HepG2 (cell line): ENCODE results near the gene ZMPSTE24. TPM values are rescaled to one million over a fixed set of nuclear protein-coding genes. Genes with fewer than 3 reads are reported as not detected.

Source experiments
- HOXA3 ChIP-seq: sonication (generic); formaldehyde crosslinking; IDR thresholded peaks from 2 replicates; pipeline ENCODE4 v1.5.0; 2020; ENCODE audit warnings: missing genetic modification reagents
- IKZF1 ChIP-seq: fragments of 450-650 bp; IDR thresholded peaks from 2 replicates; pipeline ENCODE4 v1.7.1; 2016
- IKZF4 ChIP-seq: sonication (generic); formaldehyde crosslinking; IDR thresholded peaks from 2 replicates; pipeline ENCODE4 v1.5.1; 2020; ENCODE audit warnings: borderline replicate concordance, mild to moderate bottlenecking, low read depth, missing genetic modification reagents; ENCODE audit errors: not compliant biosample characterization
- NONO ChIP-seq, 2 experiments: fragments of 450-650 bp in 1 of 2; sonication (generic) in 1 of 2; formaldehyde crosslinking in 1 of 2; IDR thresholded peaks in 1 of 2; conservative IDR thresholded peaks in 1 of 2; 2 replicates each; pipeline versions ENCODE4 v1.6.1 to v1.8.0; 2017 to 2022; ENCODE audit warnings: mild to moderate bottlenecking in 1 of 2, missing genetic modification reagents in 1 of 2, moderate library complexity in 1 of 2
- POLR2AphosphoS5 ChIP-seq: IDR thresholded peaks from 2 replicates; pipeline ENCODE4 v1.6.1; 2012; ENCODE audit warnings: low read depth, low read length
- PRMT3 ChIP-seq: sonication (generic); formaldehyde crosslinking; IDR thresholded peaks from 2 replicates; pipeline ENCODE4 v1.8.1; 2022; ENCODE audit warnings: low read depth, mild to moderate bottlenecking, moderate library complexity, missing genetic modification reagents, borderline replicate concordance
- RBM22 ChIP-seq: fragments of 200-400 bp; formaldehyde crosslinking; optimal IDR thresholded peaks from 2 replicates; pipeline ENCODE3; 2017; ENCODE audit warnings: mild to moderate bottlenecking, low read length, moderate library complexity
- RXRB ChIP-seq: IDR thresholded peaks from 2 replicates; pipeline ENCODE4 v1.6.1; 2016; ENCODE audit warnings: borderline replicate concordance, missing genetic modification reagents, missing compliant biosample characterization
- SOX6 ChIP-seq, 2 experiments: fragments of 450-650 bp in 1 of 2; sonication (generic) in 1 of 2; formaldehyde crosslinking in 1 of 2; IDR thresholded peaks; 2 replicates each; pipeline versions ENCODE4 v1.4.0 to v1.6.1; 2017 to 2020; ENCODE audit warnings: antibody characterized with exemption in 1 of 2, mild to moderate bottlenecking in 1 of 2, missing genetic modification reagents in 1 of 2
- ZNF605 ChIP-seq: sonication (generic); formaldehyde crosslinking; IDR thresholded peaks from 2 replicates; pipeline ENCODE4 v1.8.0; 2022; ENCODE audit warnings: mild to moderate bottlenecking, missing genetic modification reagents
- ZNF607 ChIP-seq: sonication (generic); formaldehyde crosslinking; IDR thresholded peaks from 2 replicates; pipeline ENCODE4 v1.5.1; 2020; ENCODE audit warnings: missing genetic modification reagents, mild to moderate bottlenecking, borderline replicate concordance
- ZNF652 ChIP-seq: IDR thresholded peaks from 2 replicates; pipeline ENCODE4 v1.6.1; 2016; ENCODE audit warnings: low read depth, borderline replicate concordance
- ZNF670 ChIP-seq: sonication (generic); formaldehyde crosslinking; IDR thresholded peaks from 2 replicates; pipeline ENCODE4 v1.8.0; 2022; ENCODE audit warnings: mild to moderate bottlenecking, missing genetic modification reagents, borderline replicate concordance
- ZNF788 ChIP-seq: sonication (generic); formaldehyde crosslinking; IDR thresholded peaks from 2 replicates; pipeline ENCODE4 v1.5.0; 2020; ENCODE audit warnings: mild to moderate bottlenecking, missing genetic modification reagents, borderline replicate concordance
- polyA plus RNA-seq, 8 experiments: library from polyadenylated mRNA; depleted of rRNA in 3 of 8; stranded (reverse) in 7 of 8; unstranded in 1 of 8; fragments of >200 nt; fragmentation: Illumina TruSeq in 4 of 8; extraction: Trizol in 4 of 8; gene quantifications; 2 replicates each; pipeline versions ENCODE4 v1.2.1 to v1.2.3, GENCODE V29; 2011 to 2016; ENCODE audit warnings: low read depth in 4 of 8, missing spikeins in 1 of 8, mixed read lengths in 1 of 8; ENCODE audit not compliant: insufficient read depth in 1 of 8
- total RNA-seq, 5 experiments: library from RNA; depleted of rRNA; stranded (reverse); fragments of >200 nt; fragmentation: Illumina TruSeq; extraction: Trizol; gene quantifications; 2 replicates each; pipeline ENCODE4 v1.2.3, GENCODE V29; 2016; ENCODE audit warnings: low read depth in 1 of 5
- TF ChIP-seq, protein P1 (sequence below): sonication (generic); formaldehyde crosslinking; IDR thresholded peaks from 2 replicates; pipeline ENCODE4 v1.5.1; 2020; ENCODE audit warnings: mild to moderate bottlenecking, missing genetic modification reagents, borderline replicate concordance
- TF ChIP-seq, protein P2 (sequence below): sonication (generic); formaldehyde crosslinking; IDR thresholded peaks from 2 replicates; pipeline ENCODE4 v1.4.0; 2020; ENCODE audit warnings: missing genetic modification reagents
- TF ChIP-seq, protein P3 (sequence below), 2 experiments: IDR thresholded peaks; 2 replicates each; pipeline ENCODE4 v1.6.1; 2011 to 2012; ENCODE audit warnings: low read length in 2 of 2, borderline replicate concordance in 1 of 2, low read depth in 1 of 2, mild to moderate bottlenecking in 1 of 2, moderate library complexity in 1 of 2
- TF ChIP-seq, protein P4 (sequence below): sonication (generic); formaldehyde crosslinking; conservative IDR thresholded peaks from 2 replicates; pipeline ENCODE4 v1.4.0; 2020; ENCODE audit warnings: missing genetic modification reagents

Gene ZMPSTE24
- total and polyA plus RNA-seq, 2 of the 13 experiments (the other 11 are each of a cell fraction or from before 2014, with no cell fraction given): 13.6 to 60.2 TPM

DNA sequence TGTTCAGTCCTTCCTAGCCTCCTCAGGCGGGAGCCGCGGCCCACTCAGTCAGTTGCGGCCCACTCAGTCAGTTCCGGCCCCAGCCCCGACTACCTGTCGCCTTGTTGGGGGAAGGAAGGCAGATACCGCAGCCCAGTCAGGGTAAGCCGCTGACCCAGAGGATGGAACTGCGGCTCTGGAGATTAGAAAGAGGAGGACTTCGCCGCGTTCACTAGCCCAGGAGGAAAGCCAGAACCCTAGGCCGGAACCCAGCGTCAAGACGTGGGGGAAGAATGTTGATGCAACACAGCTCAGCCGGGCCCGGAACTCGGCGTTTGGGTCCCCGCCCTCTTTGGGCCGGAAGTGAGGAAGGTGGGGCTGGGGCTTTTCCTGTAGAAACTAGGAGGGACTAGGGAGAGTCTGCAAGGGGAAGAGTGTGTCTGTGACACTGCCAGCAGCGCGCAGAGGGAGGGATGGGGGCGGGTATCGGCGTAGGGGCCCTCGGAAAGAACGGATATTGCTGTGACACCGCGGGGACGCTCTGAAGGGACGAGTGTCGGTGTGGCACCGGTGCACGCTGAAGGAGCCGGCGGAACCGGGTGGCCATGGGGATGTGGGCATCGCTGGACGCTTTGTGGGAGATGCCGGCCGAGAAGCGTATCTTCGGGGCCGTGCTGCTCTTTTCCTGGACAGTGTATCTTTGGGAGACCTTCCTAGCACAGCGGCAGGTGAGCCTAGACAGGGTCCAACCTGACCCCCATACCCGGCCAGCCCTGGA lies at the start of gene ZMPSTE24 (continued):
- TF ChIP-seq IKZF4: peak; percentile 83
- no peak for TF ChIP-seq NONO (IDR thresholded peaks at IDR 0.05)
- TF ChIP-seq NONO (CRISPR knock-in tag; conservative IDR thresholded peaks at IDR 0.05): peak; percentile 93
- peak; percentile 61 for TF ChIP-seq ZNF652
- TF ChIP-seq, protein P1, sequence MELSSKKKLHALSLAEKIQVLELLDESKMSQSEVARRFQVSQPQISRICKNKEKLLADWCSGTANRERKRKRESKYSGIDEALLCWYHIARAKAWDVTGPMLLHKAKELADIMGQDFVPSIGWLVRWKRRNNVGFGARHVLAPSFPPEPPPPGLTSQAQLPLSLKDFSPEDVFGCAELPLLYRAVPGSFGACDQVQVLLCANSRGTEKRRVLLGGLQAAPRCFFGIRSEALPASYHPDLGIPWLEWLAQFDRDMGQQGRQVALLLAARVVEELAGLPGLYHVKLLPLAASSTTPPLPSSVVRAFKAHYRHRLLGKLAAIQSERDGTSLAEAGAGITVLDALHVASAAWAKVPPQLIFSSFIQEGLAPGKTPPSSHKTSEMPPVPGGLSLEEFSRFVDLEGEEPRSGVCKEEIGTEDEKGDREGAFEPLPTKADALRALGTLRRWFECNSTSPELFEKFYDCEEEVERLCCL (CRISPR knock-in tag): peak; percentile 86
- no peak for TF ChIP-seq PRMT3 (CRISPR knock-in tag)
- TF ChIP-seq ZNF788: peak; percentile 88; the same call in 1 of the 2 replicates
- peak; percentile 98 for TF ChIP-seq ZNF670 (CRISPR knock-in tag)
- peak; percentile 38 for TF ChIP-seq ZNF605 (CRISPR knock-in tag)
- TF ChIP-seq, protein P2, sequence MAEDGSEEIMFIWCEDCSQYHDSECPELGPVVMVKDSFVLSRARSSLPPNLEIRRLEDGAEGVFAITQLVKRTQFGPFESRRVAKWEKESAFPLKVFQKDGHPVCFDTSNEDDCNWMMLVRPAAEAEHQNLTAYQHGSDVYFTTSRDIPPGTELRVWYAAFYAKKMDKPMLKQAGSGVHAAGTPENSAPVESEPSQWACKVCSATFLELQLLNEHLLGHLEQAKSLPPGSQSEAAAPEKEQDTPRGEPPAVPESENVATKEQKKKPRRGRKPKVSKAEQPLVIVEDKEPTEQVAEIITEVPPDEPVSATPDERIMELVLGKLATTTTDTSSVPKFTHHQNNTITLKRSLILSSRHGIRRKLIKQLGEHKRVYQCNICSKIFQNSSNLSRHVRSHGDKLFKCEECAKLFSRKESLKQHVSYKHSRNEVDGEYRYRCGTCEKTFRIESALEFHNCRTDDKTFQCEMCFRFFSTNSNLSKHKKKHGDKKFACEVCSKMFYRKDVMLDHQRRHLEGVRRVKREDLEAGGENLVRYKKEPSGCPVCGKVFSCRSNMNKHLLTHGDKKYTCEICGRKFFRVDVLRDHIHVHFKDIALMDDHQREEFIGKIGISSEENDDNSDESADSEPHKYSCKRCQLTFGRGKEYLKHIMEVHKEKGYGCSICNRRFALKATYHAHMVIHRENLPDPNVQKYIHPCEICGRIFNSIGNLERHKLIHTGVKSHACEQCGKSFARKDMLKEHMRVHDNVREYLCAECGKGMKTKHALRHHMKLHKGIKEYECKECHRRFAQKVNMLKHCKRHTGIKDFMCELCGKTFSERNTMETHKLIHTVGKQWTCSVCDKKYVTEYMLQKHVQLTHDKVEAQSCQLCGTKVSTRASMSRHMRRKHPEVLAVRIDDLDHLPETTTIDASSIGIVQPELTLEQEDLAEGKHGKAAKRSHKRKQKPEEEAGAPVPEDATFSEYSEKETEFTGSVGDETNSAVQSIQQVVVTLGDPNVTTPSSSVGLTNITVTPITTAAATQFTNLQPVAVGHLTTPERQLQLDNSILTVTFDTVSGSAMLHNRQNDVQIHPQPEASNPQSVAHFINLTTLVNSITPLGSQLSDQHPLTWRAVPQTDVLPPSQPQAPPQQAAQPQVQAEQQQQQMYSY: no peak
- TF ChIP-seq POLR2AphosphoS5: peak; percentile 82
- TF ChIP-seq HOXA3 (CRISPR knock-in tag): peak; percentile 94
- TF ChIP-seq RXRB (CRISPR knock-in tag): peak; percentile 68
- TF ChIP-seq, protein P3, sequence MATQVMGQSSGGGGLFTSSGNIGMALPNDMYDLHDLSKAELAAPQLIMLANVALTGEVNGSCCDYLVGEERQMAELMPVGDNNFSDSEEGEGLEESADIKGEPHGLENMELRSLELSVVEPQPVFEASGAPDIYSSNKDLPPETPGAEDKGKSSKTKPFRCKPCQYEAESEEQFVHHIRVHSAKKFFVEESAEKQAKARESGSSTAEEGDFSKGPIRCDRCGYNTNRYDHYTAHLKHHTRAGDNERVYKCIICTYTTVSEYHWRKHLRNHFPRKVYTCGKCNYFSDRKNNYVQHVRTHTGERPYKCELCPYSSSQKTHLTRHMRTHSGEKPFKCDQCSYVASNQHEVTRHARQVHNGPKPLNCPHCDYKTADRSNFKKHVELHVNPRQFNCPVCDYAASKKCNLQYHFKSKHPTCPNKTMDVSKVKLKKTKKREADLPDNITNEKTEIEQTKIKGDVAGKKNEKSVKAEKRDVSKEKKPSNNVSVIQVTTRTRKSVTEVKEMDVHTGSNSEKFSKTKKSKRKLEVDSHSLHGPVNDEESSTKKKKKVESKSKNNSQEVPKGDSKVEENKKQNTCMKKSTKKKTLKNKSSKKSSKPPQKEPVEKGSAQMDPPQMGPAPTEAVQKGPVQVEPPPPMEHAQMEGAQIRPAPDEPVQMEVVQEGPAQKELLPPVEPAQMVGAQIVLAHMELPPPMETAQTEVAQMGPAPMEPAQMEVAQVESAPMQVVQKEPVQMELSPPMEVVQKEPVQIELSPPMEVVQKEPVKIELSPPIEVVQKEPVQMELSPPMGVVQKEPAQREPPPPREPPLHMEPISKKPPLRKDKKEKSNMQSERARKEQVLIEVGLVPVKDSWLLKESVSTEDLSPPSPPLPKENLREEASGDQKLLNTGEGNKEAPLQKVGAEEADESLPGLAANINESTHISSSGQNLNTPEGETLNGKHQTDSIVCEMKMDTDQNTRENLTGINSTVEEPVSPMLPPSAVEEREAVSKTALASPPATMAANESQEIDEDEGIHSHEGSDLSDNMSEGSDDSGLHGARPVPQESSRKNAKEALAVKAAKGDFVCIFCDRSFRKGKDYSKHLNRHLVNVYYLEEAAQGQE (IDR thresholded peaks at IDR 0.05; ENCODE audit: borderline replicate concordance in 1 of 2, low read depth in 1 of 2, low read length in 2 of 2): no peak
- no peak for TF ChIP-seq IKZF1
- no peak for TF ChIP-seq SOX6 (IDR thresholded peaks at IDR 0.05)
- TF ChIP-seq SOX6 (CRISPR knock-in tag; IDR thresholded peaks at IDR 0.05): peak; percentile 82
- TF ChIP-seq, protein P4, sequence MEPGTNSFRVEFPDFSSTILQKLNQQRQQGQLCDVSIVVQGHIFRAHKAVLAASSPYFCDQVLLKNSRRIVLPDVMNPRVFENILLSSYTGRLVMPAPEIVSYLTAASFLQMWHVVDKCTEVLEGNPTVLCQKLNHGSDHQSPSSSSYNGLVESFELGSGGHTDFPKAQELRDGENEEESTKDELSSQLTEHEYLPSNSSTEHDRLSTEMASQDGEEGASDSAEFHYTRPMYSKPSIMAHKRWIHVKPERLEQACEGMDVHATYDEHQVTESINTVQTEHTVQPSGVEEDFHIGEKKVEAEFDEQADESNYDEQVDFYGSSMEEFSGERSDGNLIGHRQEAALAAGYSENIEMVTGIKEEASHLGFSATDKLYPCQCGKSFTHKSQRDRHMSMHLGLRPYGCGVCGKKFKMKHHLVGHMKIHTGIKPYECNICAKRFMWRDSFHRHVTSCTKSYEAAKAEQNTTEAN: peak; percentile 68; the same call in 1 of the 2 replicates
- no peak for TF ChIP-seq RBM22
- TF ChIP-seq ZNF607 (CRISPR knock-in tag): no peak
